NB4 (cell line): ENCODE results near the gene RGS9.
"Not testable (repeated sequence)": the region's sequence is repeated elsewhere in the genome, so short reads cannot be mapped to it uniquely, and the experiment has no call there.

ENCODE experiments used
- POLR2A ChIP-seq: IDR thresholded peaks from 2 replicates; pipeline ENCODE4 v1.6.1; 2011; ENCODE audit warnings: mild to moderate bottlenecking; ENCODE audit not compliant: insufficient read length; ENCODE audit errors: extremely low read depth
- TF ChIP-seq, protein P1 (sequence below): IDR thresholded peaks from one replicate; pipeline ENCODE4 v1.5.1; 2012; ENCODE audit warnings: low read depth, low read length
- TF ChIP-seq, protein P2 (sequence below): IDR thresholded peaks from 2 replicates; pipeline ENCODE4 v1.6.1; 2011; ENCODE audit warnings: low read depth, low read length

DNA sequence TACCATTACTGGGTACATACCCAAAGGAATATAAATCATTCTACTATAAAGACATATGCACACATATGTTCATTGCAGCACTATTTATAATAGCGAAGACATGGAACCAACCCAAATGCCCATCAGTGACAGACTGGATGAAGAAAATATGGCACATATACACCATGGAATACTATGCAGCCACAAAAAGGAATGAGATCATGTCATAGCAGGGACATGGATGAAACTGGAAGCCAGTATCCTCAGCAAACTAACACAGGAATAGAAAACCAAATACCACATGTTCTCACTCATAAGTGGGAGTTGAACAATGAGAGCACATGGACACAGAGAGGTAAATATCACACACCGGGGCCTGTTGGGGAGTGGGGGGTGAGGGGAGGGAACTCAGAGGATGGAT lies 40.8 kb upstream of the RGS9 start:
- TF ChIP-seq, protein P1, sequence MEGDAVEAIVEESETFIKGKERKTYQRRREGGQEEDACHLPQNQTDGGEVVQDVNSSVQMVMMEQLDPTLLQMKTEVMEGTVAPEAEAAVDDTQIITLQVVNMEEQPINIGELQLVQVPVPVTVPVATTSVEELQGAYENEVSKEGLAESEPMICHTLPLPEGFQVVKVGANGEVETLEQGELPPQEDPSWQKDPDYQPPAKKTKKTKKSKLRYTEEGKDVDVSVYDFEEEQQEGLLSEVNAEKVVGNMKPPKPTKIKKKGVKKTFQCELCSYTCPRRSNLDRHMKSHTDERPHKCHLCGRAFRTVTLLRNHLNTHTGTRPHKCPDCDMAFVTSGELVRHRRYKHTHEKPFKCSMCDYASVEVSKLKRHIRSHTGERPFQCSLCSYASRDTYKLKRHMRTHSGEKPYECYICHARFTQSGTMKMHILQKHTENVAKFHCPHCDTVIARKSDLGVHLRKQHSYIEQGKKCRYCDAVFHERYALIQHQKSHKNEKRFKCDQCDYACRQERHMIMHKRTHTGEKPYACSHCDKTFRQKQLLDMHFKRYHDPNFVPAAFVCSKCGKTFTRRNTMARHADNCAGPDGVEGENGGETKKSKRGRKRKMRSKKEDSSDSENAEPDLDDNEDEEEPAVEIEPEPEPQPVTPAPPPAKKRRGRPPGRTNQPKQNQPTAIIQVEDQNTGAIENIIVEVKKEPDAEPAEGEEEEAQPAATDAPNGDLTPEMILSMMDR: not testable (repeated sequence)
- TF ChIP-seq POLR2A: not testable (repeated sequence)
- TF ChIP-seq, protein P2, sequence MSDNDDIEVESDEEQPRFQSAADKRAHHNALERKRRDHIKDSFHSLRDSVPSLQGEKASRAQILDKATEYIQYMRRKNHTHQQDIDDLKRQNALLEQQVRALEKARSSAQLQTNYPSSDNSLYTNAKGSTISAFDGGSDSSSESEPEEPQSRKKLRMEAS: not testable (repeated sequence)
